Measurements from ENCODE around the gene RASGRF1. TPM values are rescaled to one million over a fixed set of nuclear protein-coding genes. Genes with fewer than 3 reads are reported as not detected.

Gene RASGRF1
- polyA plus RNA-seq, 1 donor from 2014 or later, result 11.0 TPM

GRCh38 chr15:79117442-79118204 lies 27.0 kb upstream of the RASGRF1 start:
- Histone ChIP-seq H3K27ac (ENCODE audit: low read length) (no peak overlapping the region), H3K9me3 (ENCODE audit: low read length) (no peaks in the 10 kb centered on the region), H3K27me3 (ENCODE audit: insufficient read depth, low read depth, low read length) (no peaks in the 10 kb centered on the region), H3K9me2 (ENCODE audit: insufficient read depth, low read length) (no peaks in the 10 kb centered on the region), H3K9ac (ENCODE audit: low read length) (no peak overlapping the region), H4K20me1 (ENCODE audit: insufficient read depth) (no peaks in the 10 kb centered on the region), H3K4me3 (ENCODE audit: low read length) (no peak overlapping the region), H2AFZ (ENCODE audit: low read depth, low read length) (no peak overlapping the region), H3K4me2 (ENCODE audit: low read length) (no peak overlapping the region), H3K36me3 (ENCODE audit: insufficient read depth, low read length) (no peaks in the 10 kb centered on the region), H3F3A (ENCODE audit: insufficient read depth, low read length, poor library complexity, severe bottlenecking) (no peaks in the 10 kb centered on the region), H3K79me2 (replicated peaks; ENCODE audit: insufficient read depth, low read length) (no peaks in the 10 kb centered on the region)
- TF ChIP-seq POLR2AphosphoS5 (IDR thresholded peaks at IDR 0.05) (no peak), MXI1 (conservative IDR thresholded peaks at IDR 0.05; ENCODE audit: poor library complexity, severe bottlenecking) (no peak), EP300 (conservative IDR thresholded peaks at IDR 0.05; ENCODE audit: poor library complexity, severe bottlenecking) (no peak), CTCF (IDR thresholded peaks at IDR 0.05; ENCODE audit: poor library complexity, severe bottlenecking) (no peak), RAD21 (conservative IDR thresholded peaks at IDR 0.05) (no peak), REST (IDR thresholded peaks at IDR 0.05; ENCODE audit: borderline replicate concordance) (no peak), EZH2 (IDR thresholded peaks at IDR 0.05; ENCODE audit: borderline replicate concordance, insufficient read depth, low read length, poor library complexity, severe bottlenecking) (no peak), SMC3 (conservative IDR thresholded peaks at IDR 0.05; ENCODE audit: poor library complexity) (no peak), TAF1 (IDR thresholded peaks at IDR 0.05; ENCODE audit: low read depth) (no peak)

- Histone ChIP-seq H3K9me3 (ENCODE audit: low read length) (no peaks in the 10 kb centered on the region), H4K20me1 (ENCODE audit: insufficient read depth) (no peaks in the 10 kb centered on the region), H3K4me2 (ENCODE audit: low read length) (no peak overlapping the region), H3F3A (ENCODE audit: insufficient read depth, low read length, poor library complexity, severe bottlenecking) (no peaks in the 10 kb centered on the region), H3K9me2 (ENCODE audit: insufficient read depth, low read length) (no peaks in the 10 kb centered on the region), H3K9ac (ENCODE audit: low read length) (no peak overlapping the region), H3K36me3 (ENCODE audit: insufficient read depth, low read length) (no peaks in the 10 kb centered on the region), H3K79me2 (replicated peaks; ENCODE audit: insufficient read depth, low read length) (no peaks in the 10 kb centered on the region), H3K27ac (ENCODE audit: low read length) (no peak overlapping the region), H3K4me3 (ENCODE audit: low read length) (no peak overlapping the region), H2AFZ (ENCODE audit: low read depth, low read length) (no peak overlapping the region), H3K27me3 (ENCODE audit: insufficient read depth, low read depth, low read length) (no peaks in the 10 kb centered on the region)
- TF ChIP-seq EZH2 (IDR thresholded peaks at IDR 0.05; ENCODE audit: borderline replicate concordance, insufficient read depth, low read length, poor library complexity, severe bottlenecking) (no peak), POLR2AphosphoS5 (IDR thresholded peaks at IDR 0.05) (no peak), CTCF (IDR thresholded peaks at IDR 0.05; ENCODE audit: poor library complexity, severe bottlenecking) (no peak), REST (IDR thresholded peaks at IDR 0.05; ENCODE audit: borderline replicate concordance) (no peak), RAD21 (conservative IDR thresholded peaks at IDR 0.05) (no peak), TAF1 (IDR thresholded peaks at IDR 0.05; ENCODE audit: low read depth) (no peak), SMC3 (conservative IDR thresholded peaks at IDR 0.05; ENCODE audit: poor library complexity) (no peak), EP300 (conservative IDR thresholded peaks at IDR 0.05; ENCODE audit: poor library complexity, severe bottlenecking) (no peak), MXI1 (conservative IDR thresholded peaks at IDR 0.05; ENCODE audit: poor library complexity, severe bottlenecking) (no peak)
Observed at GRCh38 chr15:79116771-79117170, 26.2 kb upstream of the RASGRF1 start.

Data from neural cell (in vitro differentiated cells).